Central memory CD4-positive, alpha-beta T cell (primary cell): Measurements from ENCODE around the gene PTPRZ1.

ENCODE experiments used
- DNase-seq: peaks from one replicate; pipeline ENCODE4 v3.0.0; 2022

The PTPRZ1 gene

GRCh38 chr7:121901026-121901425 lies 28.1 kb downstream of the PTPRZ1 start:
- no peak for DNase-seq

- DNase-seq: no peak
These were observed 31.2 kb downstream of the PTPRZ1 start for GRCh38 chr7:121904120-121904519.

- DNase-seq: no peak
These were observed 35.1 kb downstream of the PTPRZ1 start for GRCh38 chr7:121908042-121908441.

GRCh38 chr7:121909716-121910345 lies 36.9 kb downstream of the PTPRZ1 start:
- DNase-seq: no peak

- no peak for DNase-seq
These were observed 41.1 kb downstream of the PTPRZ1 start for GRCh38 chr7:121913947-121914675.

- DNase-seq: no peak
These were observed 41.8 kb downstream of the PTPRZ1 start for GRCh38 chr7:121914676-121915279.

- no peak for DNase-seq
These were observed 43.2 kb downstream of the PTPRZ1 start for GRCh38 chr7:121916211-121916610.

- no peak for DNase-seq
These were observed 47.0 kb downstream of the PTPRZ1 start for GRCh38 chr7:121919986-121920385.

GRCh38 chr7:121924269-121925186 lies 51.6 kb downstream of the PTPRZ1 start:
- DNase-seq: no peak

GRCh38 chr7:121931149-121931902 lies 58.4 kb downstream of the PTPRZ1 start:
- no peak for DNase-seq

- no peak for DNase-seq
These were observed 59.8 kb downstream of the PTPRZ1 start for GRCh38 chr7:121932768-121933167.

- no peak for DNase-seq
These were observed 64.1 kb downstream of the PTPRZ1 start for GRCh38 chr7:121936951-121937623.

GRCh38 chr7:121938429-121938996 lies 65.6 kb downstream of the PTPRZ1 start:
- DNase-seq: no peak

- no peak for DNase-seq
These were observed 68.0 kb downstream of the PTPRZ1 start for GRCh38 chr7:121940918-121941317.

- DNase-seq: no peak
These were observed 68.9 kb downstream of the PTPRZ1 start for GRCh38 chr7:121941830-121942229.

GRCh38 chr7:121945066-121945465 lies 72.1 kb downstream of the PTPRZ1 start:
- no peak for DNase-seq

GRCh38 chr7:121945480-121946236 lies 72.7 kb downstream of the PTPRZ1 start:
- DNase-seq: no peak

GRCh38 chr7:121953164-121953563 lies 80.2 kb downstream of the PTPRZ1 start:
- no peak for DNase-seq

GRCh38 chr7:121953601-121954000 lies 80.6 kb downstream of the PTPRZ1 start:
- no peak for DNase-seq

- no peak for DNase-seq
These were observed 81.8 kb downstream of the PTPRZ1 start for GRCh38 chr7:121954803-121955202.

GRCh38 chr7:121957626-121958025 lies 84.7 kb downstream of the PTPRZ1 start:
- DNase-seq: no peak
